Activated T-cell treated with anti-CD3 and anti-CD28 coated beads, Interleukin-2, amount 50 U/mL, for 24 hours (primary cell): Measurements from ENCODE around the gene RAB44.

ENCODE experiments used
- DNase-seq: peaks from one replicate; pipeline ENCODE4 v3.0.0-alpha.2; 2020
- H3K27ac Mint-ChIP-seq: 2 replicates; pipeline ENCODE4 v1.8.0; 2020; ENCODE audit warnings: mild to moderate bottlenecking, mixed read lengths
- H3K27me3 Mint-ChIP-seq: 2 replicates; pipeline ENCODE4 v1.8.0; 2020; ENCODE audit warnings: mixed read lengths
- H3K36me3 Mint-ChIP-seq: 2 replicates; pipeline ENCODE4 v1.8.0; 2020; ENCODE audit warnings: low read depth, mixed read lengths
- H3K4me1 Mint-ChIP-seq: 2 replicates; pipeline ENCODE4 v1.8.0; 2020; ENCODE audit warnings: low read depth, mixed read lengths
- H3K4me3 Mint-ChIP-seq: 2 replicates; pipeline ENCODE4 v1.8.0; 2020; ENCODE audit warnings: mild to moderate bottlenecking, moderate library complexity, mixed read lengths
- H3K9me3 Mint-ChIP-seq: 2 replicates; pipeline ENCODE4 v1.8.0; 2020; ENCODE audit warnings: mixed read lengths

RAB44 gene

DNA sequence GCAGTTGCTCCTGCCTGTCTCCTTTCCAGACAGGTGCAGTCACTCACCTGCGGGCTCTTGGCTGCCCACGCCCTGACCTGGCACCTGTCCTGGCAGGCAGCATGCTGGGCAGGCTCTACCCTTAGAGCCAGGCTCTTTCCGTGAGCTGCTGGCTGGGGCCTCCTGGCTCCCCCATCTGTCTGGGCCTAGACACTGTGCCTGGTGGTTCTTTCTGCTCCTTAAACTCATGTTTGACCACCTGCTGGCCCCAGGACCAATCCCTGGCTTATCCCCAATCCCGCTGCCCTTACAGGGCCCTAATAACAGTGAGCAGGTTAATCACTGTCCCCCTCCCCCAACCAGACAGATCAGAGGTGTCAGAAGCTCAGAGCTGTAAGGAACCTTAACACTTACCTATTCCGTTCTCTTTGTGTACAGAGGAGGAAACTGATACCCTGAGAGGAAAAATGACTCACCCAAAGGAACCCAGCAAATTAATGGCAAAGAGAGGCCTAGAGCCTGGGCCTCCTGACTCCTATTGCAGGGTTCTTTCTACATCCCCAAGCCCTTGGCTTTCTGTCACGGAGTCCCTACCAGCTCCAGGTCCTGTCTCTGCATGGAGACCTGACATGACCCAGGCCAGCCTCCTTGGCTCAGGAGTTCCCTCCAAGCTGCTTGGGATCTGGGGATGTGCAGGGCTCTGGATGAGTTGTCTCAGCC, 54.7 kb downstream of the RAB44 start:
- H3K36me3 Mint-ChIP-seq = no peaks in the 10 kb centered on the region
- H3K27me3 Mint-ChIP-seq = no peaks in the 10 kb centered on the region
- peak overlapping the region; percentile 87 for H3K27ac Mint-ChIP-seq
- H3K4me3 Mint-ChIP-seq = no peak overlapping the region
- H3K9me3 Mint-ChIP-seq = peaks cover 8% of the 10 kb centered on the region
- DNase-seq = peak; percentile 55
- H3K4me1 Mint-ChIP-seq = peaks cover 60% of the 10 kb centered on the region

- no peaks in the 10 kb centered on the region for H3K36me3 Mint-ChIP-seq
- DNase-seq = no peak
- H3K4me3 Mint-ChIP-seq = no peak overlapping the region
- peaks cover 8% of the 10 kb centered on the region for H3K9me3 Mint-ChIP-seq
- H3K4me1 Mint-ChIP-seq = peaks cover 65% of the 10 kb centered on the region
- H3K27me3 Mint-ChIP-seq = no peaks in the 10 kb centered on the region
- H3K27ac Mint-ChIP-seq = peak overlapping the region; percentile 87
These were observed 55.4 kb downstream of the RAB44 start for GRCh38 chr6:36752886-36753506.

GRCh38 chr6:36753671-36754405, 56.2 kb downstream of the RAB44 start:
- Mint-ChIP-seq H3K36me3 (no peaks in the 10 kb centered on the region), H3K9me3 (peaks cover 4% of the 10 kb centered on the region), H3K27me3 (no peaks in the 10 kb centered on the region), H3K4me3 (no peak overlapping the region), H3K27ac (peak overlapping the region; percentile 91), H3K4me1 (peaks cover 67% of the 10 kb centered on the region)
- DNase-seq = no peak

- peaks cover 70% of the 10 kb centered on the region for H3K4me1 Mint-ChIP-seq
- peak overlapping the region; percentile 91 for H3K27ac Mint-ChIP-seq
- no peaks in the 10 kb centered on the region for H3K36me3 Mint-ChIP-seq
- no peak for DNase-seq
- H3K4me3 Mint-ChIP-seq = no peak overlapping the region
- H3K9me3 Mint-ChIP-seq = no peaks in the 10 kb centered on the region
- no peaks in the 10 kb centered on the region for H3K27me3 Mint-ChIP-seq
These were observed 57.2 kb downstream of the RAB44 start for GRCh38 chr6:36754582-36755434.

- no peaks in the 10 kb centered on the region for H3K9me3 Mint-ChIP-seq
- peak overlapping the region; percentile 91 for H3K27ac Mint-ChIP-seq
- H3K36me3 Mint-ChIP-seq = no peaks in the 10 kb centered on the region
- H3K4me1 Mint-ChIP-seq = peaks cover 70% of the 10 kb centered on the region
- peak; percentile 80 for DNase-seq
- no peaks in the 10 kb centered on the region for H3K27me3 Mint-ChIP-seq
- H3K4me3 Mint-ChIP-seq = peak overlapping the region; percentile 42
These were observed 58.1 kb downstream of the RAB44 start for GRCh38 chr6:36755435-36756348.

GRCh38 chr6:36756786-36757185, 59.2 kb downstream of the RAB44 start:
- H3K4me1 Mint-ChIP-seq = peaks cover 69% of the 10 kb centered on the region
- DNase-seq = no peak
- no peaks in the 10 kb centered on the region for H3K27me3 Mint-ChIP-seq
- peak overlapping the region; percentile 27 for H3K4me3 Mint-ChIP-seq
- H3K36me3 Mint-ChIP-seq = no peaks in the 10 kb centered on the region
- no peaks in the 10 kb centered on the region for H3K9me3 Mint-ChIP-seq
- peak overlapping the region; percentile 91 for H3K27ac Mint-ChIP-seq

DNA sequence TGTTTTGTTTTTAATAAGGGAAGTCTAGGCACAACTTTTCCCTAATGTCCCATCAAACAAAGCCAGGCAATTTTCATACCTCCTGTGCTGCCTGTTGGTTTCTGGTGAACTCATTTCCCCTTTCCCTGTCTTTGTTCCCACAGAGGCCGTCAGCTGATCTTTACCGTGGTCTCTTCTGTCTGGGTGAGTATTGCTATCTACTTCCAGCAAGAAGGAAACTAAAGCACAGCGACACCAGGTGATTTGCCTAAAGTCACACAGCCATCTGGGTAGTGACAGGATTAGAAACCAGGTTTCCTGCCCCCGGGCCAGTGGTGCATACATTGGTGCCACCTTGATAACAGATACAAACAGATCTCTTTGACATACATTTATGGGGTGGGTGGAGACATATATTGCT, 59.6 kb downstream of the RAB44 start:
- Mint-ChIP-seq H3K36me3 (no peaks in the 10 kb centered on the region), H3K4me3 (no peak overlapping the region), H3K27ac (peak overlapping the region; percentile 91), H3K27me3 (no peaks in the 10 kb centered on the region), H3K4me1 (peaks cover 65% of the 10 kb centered on the region), H3K9me3 (no peaks in the 10 kb centered on the region)
- DNase-seq = no peak

GRCh38 chr6:36757943-36758508, 60.4 kb downstream of the RAB44 start:
- Mint-ChIP-seq H3K4me3 (no peak overlapping the region), H3K9me3 (no peaks in the 10 kb centered on the region), H3K4me1 (peaks cover 56% of the 10 kb centered on the region)

GRCh38 chr6:36758516-36759147, 61.0 kb downstream of the RAB44 start:
- Mint-ChIP-seq H3K27ac (no peak overlapping the region), H3K4me3 (no peak overlapping the region), H3K9me3 (no peaks in the 10 kb centered on the region), H3K4me1 (peaks cover 50% of the 10 kb centered on the region), H3K27me3 (no peaks in the 10 kb centered on the region), H3K36me3 (no peaks in the 10 kb centered on the region)
- DNase-seq = no peak

More at GRCh38 chr6:36757943-36758508, 60.4 kb downstream of the RAB44 start:
- no peaks in the 10 kb centered on the region for H3K27me3 Mint-ChIP-seq
- H3K36me3 Mint-ChIP-seq = no peaks in the 10 kb centered on the region
- H3K27ac Mint-ChIP-seq = no peak overlapping the region
- no peak for DNase-seq

DNA sequence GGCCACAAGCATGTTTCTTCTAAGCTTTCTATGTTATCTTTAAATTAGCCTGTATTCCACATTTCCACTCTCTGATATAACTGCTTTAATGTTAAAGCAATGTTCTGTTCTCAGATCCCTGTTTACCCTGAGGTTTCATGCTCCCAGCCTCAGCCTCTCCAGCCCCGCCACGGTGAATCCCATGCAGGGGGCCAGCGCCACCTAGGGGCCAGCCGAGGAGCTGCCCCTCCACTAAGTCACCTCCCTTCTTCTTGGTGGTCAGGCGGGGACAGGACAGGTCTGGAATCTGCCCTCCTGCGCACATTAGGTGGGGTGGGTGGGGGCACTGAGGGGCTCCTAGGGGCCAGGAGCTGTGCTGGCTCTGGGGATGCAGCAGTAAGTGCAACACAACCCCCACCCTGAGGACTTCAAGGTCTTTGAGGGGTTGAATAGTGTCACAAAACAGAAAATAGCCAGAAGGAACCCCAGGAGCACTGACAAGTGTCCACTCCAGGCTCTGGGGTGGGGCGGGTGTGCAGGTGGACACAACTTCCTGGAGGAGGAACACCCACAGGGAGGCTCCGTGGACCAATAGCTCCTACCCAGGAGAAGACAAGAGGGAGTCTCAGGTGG, 61.6 kb downstream of the RAB44 start:
- Mint-ChIP-seq H3K9me3 (no peaks in the 10 kb centered on the region), H3K27ac (no peak overlapping the region), H3K27me3 (no peaks in the 10 kb centered on the region), H3K4me3 (no peak overlapping the region), H3K4me1 (peaks cover 44% of the 10 kb centered on the region), H3K36me3 (no peaks in the 10 kb centered on the region)
- DNase-seq = peak; percentile 88

- Mint-ChIP-seq H3K36me3 (no peaks in the 10 kb centered on the region), H3K4me3 (no peak overlapping the region), H3K27ac (no peak overlapping the region), H3K27me3 (no peaks in the 10 kb centered on the region), H3K4me1 (peaks cover 28% of the 10 kb centered on the region), H3K9me3 (no peaks in the 10 kb centered on the region)
- no peak for DNase-seq
These were observed 63.2 kb downstream of the RAB44 start for GRCh38 chr6:36760685-36761435.

GRCh38 chr6:36762123-36762522, 64.5 kb downstream of the RAB44 start:
- Mint-ChIP-seq H3K4me3 (no peak overlapping the region), H3K27ac (no peak overlapping the region), H3K9me3 (no peaks in the 10 kb centered on the region), H3K27me3 (no peaks in the 10 kb centered on the region), H3K36me3 (no peaks in the 10 kb centered on the region), H3K4me1 (peaks cover 20% of the 10 kb centered on the region)
- DNase-seq = no peak
